ENCODE measurements around the gene MYOZ3.
A peak's percentile ranks its signal among the peaks of the same experiment; 100 is the strongest.

MYOZ3 gene, protein sequence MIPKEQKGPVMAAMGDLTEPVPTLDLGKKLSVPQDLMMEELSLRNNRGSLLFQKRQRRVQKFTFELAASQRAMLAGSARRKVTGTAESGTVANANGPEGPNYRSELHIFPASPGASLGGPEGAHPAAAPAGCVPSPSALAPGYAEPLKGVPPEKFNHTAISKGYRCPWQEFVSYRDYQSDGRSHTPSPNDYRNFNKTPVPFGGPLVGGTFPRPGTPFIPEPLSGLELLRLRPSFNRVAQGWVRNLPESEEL

DNA sequence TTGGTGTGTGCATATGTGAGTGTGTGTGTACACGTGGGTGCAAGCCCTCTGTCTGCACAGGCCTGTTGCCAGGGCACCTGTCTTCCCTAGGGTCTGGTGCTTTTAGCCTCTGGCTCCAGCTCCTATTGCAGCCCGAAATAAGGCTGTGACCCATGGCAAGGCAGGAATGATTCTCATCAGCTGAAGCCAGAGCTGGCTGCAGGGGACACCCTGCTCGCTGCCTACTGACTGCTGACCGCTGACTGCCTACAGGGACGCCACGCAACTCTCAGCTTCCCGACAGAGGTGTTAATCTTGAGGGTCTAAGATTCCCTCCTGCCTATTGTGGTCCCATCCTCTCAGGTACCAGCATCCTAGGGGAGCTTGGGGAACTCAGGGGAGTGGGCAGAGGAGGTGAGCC, at the start of gene MYOZ3:
Gene MYOZ3, plus strand, starts transcription at position 166 of the 400 bp plus-strand sequence. CDS start 1,691 bp downstream, outside the sequence.
- DNase-seq: no peak

DNA sequence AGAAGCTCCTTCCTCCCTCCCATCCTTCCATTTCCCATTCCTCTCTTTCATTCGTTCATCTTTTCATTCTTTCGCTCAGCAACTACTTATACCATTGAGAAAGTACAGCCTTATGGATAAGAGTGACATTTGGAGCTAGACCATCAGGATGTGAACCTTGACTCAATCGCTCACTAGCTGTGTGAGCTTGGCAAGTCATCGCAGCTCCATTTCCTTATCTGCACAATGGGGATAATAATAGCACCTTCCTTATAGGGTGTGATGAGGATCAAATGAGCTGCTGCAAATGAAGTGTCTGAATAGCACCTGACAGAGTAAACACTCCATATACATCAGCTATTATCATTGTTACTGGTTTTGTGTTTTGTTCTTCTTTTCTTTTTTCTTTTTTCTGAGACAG, 48.6 kb upstream of the MYOZ3 start:
- no peak for DNase-seq

DNA sequence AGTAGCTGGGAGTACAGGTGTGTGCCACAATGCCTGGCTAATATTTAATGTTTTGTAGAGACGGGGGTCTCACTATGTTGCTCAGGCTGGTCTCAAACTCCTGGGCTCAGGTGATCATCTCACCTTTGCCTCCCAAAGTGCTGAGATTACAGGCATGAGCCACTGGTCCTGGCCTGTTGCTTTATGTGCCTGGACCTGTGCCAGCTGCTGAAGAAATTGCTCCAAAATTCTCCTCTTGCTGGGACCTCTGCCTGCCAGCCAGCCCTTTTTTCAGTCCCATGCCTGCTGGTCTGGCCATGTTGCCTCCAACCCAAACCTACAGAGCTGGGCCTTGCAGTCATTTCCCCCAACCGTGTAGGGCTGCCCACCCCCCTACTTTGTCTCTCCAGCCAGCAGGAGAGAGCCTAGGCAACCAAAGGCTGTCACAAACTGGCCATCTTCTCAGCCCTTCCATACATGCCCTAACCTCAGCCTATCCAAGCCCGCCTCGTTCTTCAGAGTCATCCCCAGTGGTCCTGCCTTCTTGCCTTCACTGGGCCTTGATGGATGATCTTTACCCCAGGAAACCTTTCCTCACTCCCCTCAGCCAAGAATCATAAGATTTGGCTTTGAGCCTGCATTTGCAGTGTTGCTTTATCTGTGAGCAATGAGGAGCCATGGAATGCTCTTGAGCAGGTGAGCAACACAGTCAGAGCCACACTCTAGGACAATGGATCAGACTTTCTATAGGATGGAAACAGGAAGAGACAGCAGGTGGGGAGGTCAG, 48.0 kb upstream of the MYOZ3 start:
- DNase-seq: no peak

- DNase-seq: no peak
Observed at GRCh38 chr5:150613991-150614660, 46.9 kb upstream of the MYOZ3 start.

- DNase-seq: no peak
Observed at GRCh38 chr5:150614661-150615060, 46.4 kb upstream of the MYOZ3 start.

- DNase-seq: no peak
Observed at GRCh38 chr5:150615141-150615699, 45.8 kb upstream of the MYOZ3 start.

DNA sequence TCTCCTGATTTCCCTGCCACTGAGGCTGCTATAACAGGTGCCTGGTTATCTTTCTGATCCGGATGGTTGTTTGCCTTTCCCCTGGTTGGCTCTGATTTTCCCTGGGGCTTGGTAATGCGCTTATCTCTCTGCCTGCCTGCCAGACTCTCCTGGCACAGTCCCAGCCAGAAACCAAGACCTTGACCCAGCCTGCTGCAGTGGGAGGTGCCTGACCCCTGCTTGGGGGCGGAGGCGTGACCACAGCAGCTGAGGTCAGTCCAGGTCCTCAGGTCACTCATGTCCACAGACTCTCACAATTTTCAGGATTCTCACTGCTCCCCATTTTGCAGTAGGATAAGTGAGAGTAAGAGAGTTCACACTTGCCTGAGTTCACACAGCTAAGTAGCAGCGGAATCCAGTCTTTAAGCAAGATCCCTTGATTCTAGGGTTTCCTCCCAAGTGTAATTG, 45.0 kb upstream of the MYOZ3 start:
- peak; percentile 75 for DNase-seq

GRCh38 chr5:150616506-150616905, 44.5 kb upstream of the MYOZ3 start:
- no peak for DNase-seq

GRCh38 chr5:150618163-150618562, 42.9 kb upstream of the MYOZ3 start:
- DNase-seq: no peak

DNA sequence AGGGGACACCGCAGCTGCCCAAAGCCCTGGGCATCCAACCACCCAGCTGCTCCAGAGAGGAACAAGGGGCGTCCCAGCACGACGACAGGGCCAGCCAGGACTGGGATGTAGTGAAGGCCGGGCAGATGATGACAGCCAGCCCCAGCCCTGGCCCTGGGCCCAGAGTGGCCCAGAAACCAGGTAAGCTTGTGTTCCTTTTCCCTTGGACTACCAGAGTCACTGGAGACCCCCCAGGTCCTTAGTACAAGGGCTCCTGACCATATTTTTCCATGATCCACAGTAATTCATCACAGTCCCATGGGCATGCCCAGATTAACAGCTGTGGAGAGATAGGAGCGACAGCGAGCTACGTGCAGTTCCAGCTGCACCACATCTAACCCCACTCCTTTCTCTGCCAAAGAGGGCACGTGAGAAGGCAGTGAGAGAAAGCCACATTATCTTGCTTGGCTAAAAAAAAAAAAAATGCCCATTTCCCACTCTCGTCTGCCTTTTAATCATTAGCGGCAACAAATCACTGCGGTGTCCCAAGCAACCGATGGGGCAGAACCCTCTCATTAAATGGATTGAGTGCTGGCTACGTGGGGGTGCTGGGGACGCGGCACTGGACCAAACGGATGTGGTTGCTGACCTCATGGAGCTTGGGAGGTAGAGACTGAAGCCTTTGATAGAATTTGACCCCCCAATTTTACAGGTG, 42.3 kb upstream of the MYOZ3 start:
- no peak for DNase-seq

GRCh38 chr5:150619359-150620230, 41.5 kb upstream of the MYOZ3 start:
- no peak for DNase-seq

- no peak for DNase-seq
Observed at GRCh38 chr5:150621301-150621700, 39.8 kb upstream of the MYOZ3 start.

GRCh38 chr5:150622157-150622556, 38.9 kb upstream of the MYOZ3 start:
- no peak for DNase-seq

DNA sequence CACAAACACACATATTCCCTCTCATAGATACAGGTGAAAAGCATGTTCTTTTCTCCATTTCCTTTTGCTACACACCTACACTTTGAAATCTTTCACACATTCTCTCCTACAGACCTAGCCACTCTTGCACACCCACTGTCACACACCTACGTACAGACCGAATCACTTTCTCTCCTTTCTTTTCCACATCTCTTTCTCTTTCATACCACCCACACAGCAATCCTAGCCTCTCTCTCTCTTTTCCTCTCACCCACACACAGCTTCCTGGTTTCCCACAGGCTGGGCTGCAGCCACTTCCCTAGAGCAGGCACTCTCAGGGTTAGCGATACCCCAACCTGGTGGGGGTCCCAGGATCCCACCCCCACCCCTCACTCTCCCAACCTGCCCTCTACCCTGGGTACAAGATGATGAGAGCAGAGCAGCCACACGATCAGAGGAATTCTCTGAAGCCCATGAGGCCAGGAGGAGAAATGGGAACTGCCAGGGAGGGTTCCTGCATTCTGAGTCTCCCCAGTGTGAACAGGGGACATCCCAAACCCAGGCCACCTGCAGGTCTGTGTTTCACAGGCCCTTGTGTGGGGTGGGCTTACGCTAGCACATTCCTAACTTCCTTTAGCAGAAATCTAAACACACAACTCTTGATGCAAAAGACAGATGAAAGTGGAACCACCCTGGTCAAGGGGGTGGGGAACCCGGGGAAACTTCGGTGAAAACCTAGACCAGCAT, 37.7 kb upstream of the MYOZ3 start:
- DNase-seq: no peak

- no peak for DNase-seq
Observed at GRCh38 chr5:150623878-150624216, 37.2 kb upstream of the MYOZ3 start.

DNA sequence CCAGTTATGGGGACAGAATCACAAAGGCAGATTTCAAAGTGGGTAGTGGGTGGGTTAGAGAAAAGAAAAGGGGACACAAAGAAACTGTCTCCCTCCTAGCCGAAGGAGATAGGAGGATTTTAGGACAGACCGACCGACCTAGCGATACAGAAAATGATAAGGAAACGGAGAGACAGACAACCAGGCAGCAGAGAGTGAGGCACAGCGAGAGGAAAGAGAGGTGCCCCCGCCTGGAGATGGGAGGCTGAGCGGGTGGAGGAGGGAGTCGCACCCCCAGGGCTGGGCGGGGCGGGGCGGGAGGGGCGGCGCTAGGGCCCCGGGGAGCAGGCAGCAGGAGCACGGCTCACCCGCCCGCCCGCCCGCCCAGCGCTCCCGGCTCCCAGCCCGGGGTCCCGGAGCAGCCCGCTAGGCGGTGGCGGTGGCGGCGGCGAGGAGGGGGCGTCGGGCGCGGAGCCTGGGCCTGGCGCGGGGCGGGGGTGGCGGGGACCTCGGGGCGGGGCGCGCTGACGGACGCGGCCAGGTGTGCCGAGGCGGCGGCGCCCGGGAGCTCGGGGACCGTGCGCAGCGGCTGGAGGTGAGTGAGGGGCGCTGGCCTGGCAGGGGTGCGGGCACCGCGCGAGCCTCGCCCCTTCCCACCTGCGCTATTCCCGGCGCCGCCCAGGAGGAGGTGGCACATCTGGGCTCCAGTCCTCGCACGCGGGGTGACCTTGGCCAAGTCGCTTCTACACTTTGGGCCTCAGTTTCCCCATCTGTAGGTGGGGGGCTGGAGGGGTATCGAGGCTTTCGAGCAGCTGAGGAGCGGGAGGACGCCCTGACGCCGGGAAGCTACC, 36.5 kb upstream of the MYOZ3 start:
- DNase-seq: peak; percentile 46

DNA sequence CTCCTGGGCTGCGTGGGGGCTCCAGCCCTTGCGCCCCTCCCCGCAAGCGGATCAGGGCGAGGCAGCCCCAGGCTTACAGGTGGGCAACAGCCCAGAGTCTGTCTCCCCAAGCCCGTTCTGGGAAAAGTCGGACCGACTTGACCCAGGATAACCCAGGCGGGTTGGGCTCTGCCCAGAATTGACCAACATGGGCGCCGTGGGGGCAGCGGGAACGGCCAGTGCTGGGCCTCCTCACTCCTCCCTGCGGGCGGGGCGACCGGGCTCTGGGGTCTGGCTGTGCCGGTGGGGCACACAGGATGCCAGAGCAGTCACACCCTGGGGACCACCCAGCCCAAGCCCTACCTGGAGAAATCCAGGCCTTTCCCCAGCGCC, 35.9 kb upstream of the MYOZ3 start:
- DNase-seq: no peak

- no peak for DNase-seq
Observed at GRCh38 chr5:150625831-150626746, 35.0 kb upstream of the MYOZ3 start.

GRCh38 chr5:150626853-150627276, 34.2 kb upstream of the MYOZ3 start:
- no peak for DNase-seq
